Endothelial cell of umbilical vein (primary cell): ENCODE data around the gene TRIM3.

ENCODE experiments used
- CTCF ChIP-seq, 2 donors: IDR thresholded peaks; 1 replicate in 1 of 2; 2 replicates in 1 of 2; pipeline ENCODE4 v1.5.1; 2011; ENCODE audit warnings: low read length in 2 of 2, mild to moderate bottlenecking in 2 of 2, moderate library complexity in 2 of 2, control low read depth in 1 of 2, inconsistent platforms in 1 of 2, low read depth in 1 of 2; ENCODE audit not compliant: insufficient read depth in 1 of 2; ENCODE audit errors: extremely low read depth in 1 of 2
- EZH2 ChIP-seq: IDR thresholded peaks from 2 replicates; pipeline ENCODE4 v1.6.1; 2012; ENCODE audit warnings: borderline replicate concordance, low read depth, mild to moderate bottlenecking, moderate library complexity, low read length, inconsistent platforms; ENCODE audit not compliant: severe bottlenecking
- MAX ChIP-seq: IDR thresholded peaks from 2 replicates; pipeline ENCODE4 v1.6.1; 2011; ENCODE audit not compliant: insufficient read depth, insufficient read length
- POLR2A ChIP-seq: IDR thresholded peaks from 2 replicates; pipeline ENCODE4 v1.6.1; 2012; ENCODE audit warnings: low read depth, mild to moderate bottlenecking, control low read depth, low read length
- POLR2AphosphoS5 ChIP-seq: IDR thresholded peaks from 2 replicates; pipeline ENCODE4 v1.6.1; 2012; ENCODE audit warnings: low read depth, mild to moderate bottlenecking, control low read depth, low read length, moderate library complexity; ENCODE audit not compliant: insufficient read depth

- TF ChIP-seq CTCF (IDR thresholded peaks at IDR 0.05; ENCODE audit: extremely low read depth in 1 of 2, insufficient read depth in 1 of 2, low read depth in 1 of 2, low read length in 2 of 2) (no peak), POLR2AphosphoS5 (no peak), POLR2A (no peak), MAX (no peak), EZH2 (no peak)
Observed at GRCh38 chr11:6523253-6523652, 49.5 kb upstream of the TRIM3 start.
